T-helper 17 cell (primary cell): ENCODE data around the gene SHROOM3. TPM values are rescaled to one million over a fixed set of nuclear protein-coding genes. Genes with fewer than 3 reads are reported as not detected.

Experiments
- ATAC-seq: fragments of 150-1000 bp; cut with Tn5 transposase; 2 replicates; pipeline ENCODE4 v1.10.0; 2021; ENCODE audit warnings: mild to moderate bottlenecking, moderate library complexity
- DNase-seq, 3 donors: peaks; one replicate each; pipeline versions ENCODE4 v3.0.0 to v3.0.0-alpha.2; 2020 to 2021
- H3K9me3 ChIP-seq: one replicate; pipeline ENCODE4 v1.7.0; 2013; ENCODE audit warnings: low read length, mild to moderate bottlenecking; ENCODE audit not compliant: control insufficient read depth, poor library complexity, severe bottlenecking
- H3K27ac Mint-ChIP-seq: one replicate; pipeline ENCODE4 v1.8.0; 2022; ENCODE audit warnings: mild to moderate bottlenecking, moderate library complexity, mixed read lengths
- H3K27me3 Mint-ChIP-seq: one replicate; pipeline ENCODE4 v1.8.0; 2022; ENCODE audit warnings: mixed read lengths
- H3K36me3 Mint-ChIP-seq: one replicate; pipeline ENCODE4 v1.8.0; 2022; ENCODE audit warnings: low read depth, mixed read lengths
- H3K4me1 Mint-ChIP-seq: one replicate; pipeline ENCODE4 v1.8.0; 2022; ENCODE audit warnings: mild to moderate bottlenecking, mixed read lengths
- H3K4me3 Mint-ChIP-seq: one replicate; pipeline ENCODE4 v1.8.0; 2022; ENCODE audit warnings: mild to moderate bottlenecking, moderate library complexity, mixed read lengths
- total RNA-seq, 4 donors: library from RNA in 2 of 4; stranded (reverse) in 2 of 4; gene quantifications; one replicate each; pipeline ENCODE4 v1.2.3 and lab custom pipeline; 2022 to 2026

Gene SHROOM3
- total RNA-seq, 2 donors from 2014 or later, result not detected

- no peak overlapping the region for H3K4me3 Mint-ChIP-seq
- no peak overlapping the region for H3K27ac Mint-ChIP-seq
- no peaks in the 10 kb centered on the region for H3K36me3 Mint-ChIP-seq
- no peak for DNase-seq
- H3K27me3 Mint-ChIP-seq, result peaks cover 46% of the 10 kb centered on the region
- ATAC-seq, result no peak
- no peaks in the 10 kb centered on the region for H3K4me1 Mint-ChIP-seq
- no peaks in the 10 kb centered on the region for H3K9me3 ChIP-seq
Measured at GRCh38 chr4:76758996-76759395, 324.0 kb downstream of the SHROOM3 start.

GRCh38 chr4:76760193-76760592 lies 325.2 kb downstream of the SHROOM3 start:
- H3K27ac Mint-ChIP-seq, result no peak overlapping the region
- ATAC-seq (no peak), DNase-seq (no peak)
- H3K9me3 ChIP-seq, result no peaks in the 10 kb centered on the region
- no peaks in the 10 kb centered on the region for H3K36me3 Mint-ChIP-seq
- H3K27me3 Mint-ChIP-seq, result peaks cover 54% of the 10 kb centered on the region
- no peak overlapping the region for H3K4me3 Mint-ChIP-seq
- no peaks in the 10 kb centered on the region for H3K4me1 Mint-ChIP-seq

- H3K4me1 Mint-ChIP-seq, result no peaks in the 10 kb centered on the region
- H3K9me3 ChIP-seq, result no peaks in the 10 kb centered on the region
- peaks cover 63% of the 10 kb centered on the region for H3K27me3 Mint-ChIP-seq
- H3K27ac Mint-ChIP-seq, result no peak overlapping the region
- ATAC-seq, result no peak
- H3K4me3 Mint-ChIP-seq, result no peak overlapping the region
- no peak for DNase-seq
- H3K36me3 Mint-ChIP-seq, result no peaks in the 10 kb centered on the region
Measured at GRCh38 chr4:76762137-76763130, 327.4 kb downstream of the SHROOM3 start.

GRCh38 chr4:76764251-76764650 lies 329.2 kb downstream of the SHROOM3 start:
- Mint-ChIP-seq H3K4me1 (no peaks in the 10 kb centered on the region), H3K4me3 (no peak overlapping the region), H3K27me3 (peaks cover 62% of the 10 kb centered on the region), H3K27ac (no peak overlapping the region), H3K36me3 (no peaks in the 10 kb centered on the region)
- no peak for ATAC-seq
- H3K9me3 ChIP-seq, result no peaks in the 10 kb centered on the region
- no peak for DNase-seq

- Mint-ChIP-seq H3K36me3 (no peaks in the 10 kb centered on the region), H3K27me3 (peaks cover 51% of the 10 kb centered on the region), H3K4me1 (no peaks in the 10 kb centered on the region), H3K4me3 (no peak overlapping the region), H3K27ac (no peak overlapping the region)
- ATAC-seq, result no peak
- DNase-seq, result no peak
- no peaks in the 10 kb centered on the region for H3K9me3 ChIP-seq
Measured at GRCh38 chr4:76765473-76766183, 330.6 kb downstream of the SHROOM3 start.

GRCh38 chr4:76767983-76768382 lies 333.0 kb downstream of the SHROOM3 start:
- Mint-ChIP-seq H3K27me3 (peaks cover 29% of the 10 kb centered on the region), H3K27ac (no peak overlapping the region), H3K4me1 (no peaks in the 10 kb centered on the region), H3K36me3 (no peaks in the 10 kb centered on the region), H3K4me3 (no peak overlapping the region)
- no peaks in the 10 kb centered on the region for H3K9me3 ChIP-seq
- no peak for ATAC-seq
- DNase-seq, result no peak

- no peaks in the 10 kb centered on the region for H3K9me3 ChIP-seq
- DNase-seq (no peak), ATAC-seq (no peak)
- Mint-ChIP-seq H3K4me1 (no peaks in the 10 kb centered on the region), H3K4me3 (no peak overlapping the region), H3K27ac (no peak overlapping the region), H3K27me3 (peaks cover 5% of the 10 kb centered on the region), H3K36me3 (no peaks in the 10 kb centered on the region)
Measured at GRCh38 chr4:76772498-76773106, 337.6 kb downstream of the SHROOM3 start.

GRCh38 chr4:76773766-76774165 lies 338.7 kb downstream of the SHROOM3 start:
- no peak overlapping the region for H3K27ac Mint-ChIP-seq

GRCh38 chr4:76779740-76780459 lies 344.9 kb downstream of the SHROOM3 start:
- no peaks in the 10 kb centered on the region for H3K4me1 Mint-ChIP-seq
- ATAC-seq (no peak), DNase-seq (no peak)
- H3K27ac Mint-ChIP-seq, result no peak overlapping the region
- H3K36me3 Mint-ChIP-seq, result no peaks in the 10 kb centered on the region
- H3K4me3 Mint-ChIP-seq, result no peak overlapping the region
- no peaks in the 10 kb centered on the region for H3K9me3 ChIP-seq
- H3K27me3 Mint-ChIP-seq, result peaks cover 35% of the 10 kb centered on the region

More at GRCh38 chr4:76773766-76774165, 338.7 kb downstream of the SHROOM3 start:
- Mint-ChIP-seq H3K4me3 (no peak overlapping the region), H3K36me3 (no peaks in the 10 kb centered on the region), H3K27me3 (peaks cover 5% of the 10 kb centered on the region), H3K4me1 (no peaks in the 10 kb centered on the region)
- no peaks in the 10 kb centered on the region for H3K9me3 ChIP-seq
- ATAC-seq, result no peak
- DNase-seq, result no peak

GRCh38 chr4:76780781-76781697 lies 346.0 kb downstream of the SHROOM3 start:
- H3K4me1 Mint-ChIP-seq, result no peaks in the 10 kb centered on the region
- no peaks in the 10 kb centered on the region for H3K9me3 ChIP-seq
- no peak for DNase-seq
- no peaks in the 10 kb centered on the region for H3K36me3 Mint-ChIP-seq
- no peak overlapping the region for H3K4me3 Mint-ChIP-seq
- no peak for ATAC-seq
- peaks cover 36% of the 10 kb centered on the region for H3K27me3 Mint-ChIP-seq
- no peak overlapping the region for H3K27ac Mint-ChIP-seq

- Mint-ChIP-seq H3K27me3 (peaks cover 36% of the 10 kb centered on the region), H3K4me1 (no peaks in the 10 kb centered on the region)
Measured at GRCh38 chr4:76781698-76782595, 346.9 kb downstream of the SHROOM3 start.

More at GRCh38 chr4:76781698-76782595, 346.9 kb downstream of the SHROOM3 start:
- no peaks in the 10 kb centered on the region for H3K36me3 Mint-ChIP-seq
- no peaks in the 10 kb centered on the region for H3K9me3 ChIP-seq
- no peak overlapping the region for H3K4me3 Mint-ChIP-seq
- ATAC-seq, result no peak
- no peak overlapping the region for H3K27ac Mint-ChIP-seq
- no peak for DNase-seq
